Measurements from ENCODE around the gene ATP8A2. TPM values are rescaled to one million over a fixed set of nuclear protein-coding genes. Genes with fewer than 3 reads are reported as not detected.
A peak's percentile ranks its signal among the peaks of the same experiment; 100 is the strongest.

Gene ATP8A2
- total RNA-seq, 4 donors from 2014 or later = 0.29 to 0.65 (median 0.46) TPM

DNA sequence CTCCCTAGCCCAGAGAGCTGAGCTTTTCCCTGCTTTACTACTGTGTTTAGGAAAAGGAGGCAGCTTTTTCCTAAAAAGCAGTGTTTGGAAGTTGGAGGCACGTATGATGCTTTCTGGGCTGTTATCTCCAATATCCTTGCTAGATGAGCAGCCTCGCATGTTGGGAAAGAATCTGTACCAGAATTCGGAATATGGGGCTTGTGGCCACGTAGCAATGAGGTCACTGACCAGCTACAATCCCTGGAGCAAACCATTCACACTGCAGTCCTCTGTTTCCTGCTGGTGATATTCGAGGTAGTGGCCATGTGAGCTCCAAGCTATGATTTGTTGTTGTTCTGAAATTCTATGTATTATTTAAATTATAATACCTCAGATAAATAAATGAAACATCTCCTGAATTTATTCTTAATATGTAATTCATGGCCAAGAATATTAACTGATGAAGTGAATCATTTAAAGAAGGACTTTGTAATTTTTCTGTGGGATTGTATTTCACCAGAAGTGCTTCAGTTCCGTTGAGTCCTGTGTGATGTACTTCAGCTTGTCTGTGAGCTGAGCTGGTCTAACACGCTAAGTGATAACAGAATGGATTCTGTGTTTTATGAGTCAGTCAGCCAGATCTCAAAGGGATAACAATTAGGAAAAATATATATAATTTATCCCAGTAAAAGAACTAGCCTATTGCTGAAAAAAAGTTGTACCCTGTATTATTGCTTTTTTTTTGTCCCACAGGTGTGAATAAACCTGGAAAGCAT, 360.5 kb downstream of the ATP8A2 start:
- WGBS = 49% methylated on average over 7 of the region's 7 CpGs
- no peaks in the 10 kb centered on the region for H3K36me3 ChIP-seq
- DNase-seq (ENCODE audit: extremely low spot score) = no peak
- H3K4me3 ChIP-seq = no peak overlapping the region
- intact Hi-C loops (cut with DNase I) = no loop called here
- H3K27me3 ChIP-seq = no peaks in the 10 kb centered on the region
- no peaks in the 10 kb centered on the region for H3K4me1 ChIP-seq
- no peaks in the 10 kb centered on the region for H3K9me3 ChIP-seq
- no peak for TF ChIP-seq POLR2A (IDR thresholded peaks at IDR 0.05; ENCODE audit: low read depth)
- no peak for TF ChIP-seq CTCF (IDR thresholded peaks at IDR 0.05)
- no peak for TF ChIP-seq EP300 (IDR thresholded peaks at IDR 0.05)
- TF ChIP-seq POLR2AphosphoS5 (IDR thresholded peaks at IDR 0.05) = no peak
- no peak overlapping the region for H3K27ac ChIP-seq (replicated peaks in 1 of 4)

DNA sequence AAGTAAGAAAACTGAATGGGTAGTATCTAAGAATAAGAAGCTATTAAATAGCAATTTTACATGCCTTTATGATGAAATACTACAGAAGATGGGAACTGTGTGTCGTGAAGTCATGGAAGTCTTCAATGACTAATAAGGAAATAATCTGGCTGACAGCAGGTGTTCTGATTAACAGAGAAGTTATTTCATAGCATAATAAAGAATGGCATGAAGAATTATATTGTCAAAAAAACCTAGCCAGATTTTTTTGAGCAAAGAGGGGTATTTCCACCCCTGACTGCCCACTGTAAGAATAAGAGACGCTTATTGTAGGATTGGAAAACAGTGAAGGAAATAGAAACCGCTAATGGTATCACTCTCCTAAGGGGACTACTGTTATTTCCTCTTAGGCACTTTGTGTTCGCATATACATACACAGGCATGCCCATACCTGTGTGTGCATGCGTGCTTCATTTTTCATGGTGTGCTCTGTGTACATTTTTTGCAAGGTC, 361.3 kb downstream of the ATP8A2 start:
- Histone ChIP-seq H3K4me1 (no peaks in the 10 kb centered on the region), H3K27me3 (no peaks in the 10 kb centered on the region), H3K27ac (replicated peaks in 1 of 4) (no peak overlapping the region), H3K4me3 (no peak overlapping the region), H3K9me3 (no peaks in the 10 kb centered on the region), H3K36me3 (no peaks in the 10 kb centered on the region)
- intact Hi-C loops (cut with DNase I) = no loop called here
- TF ChIP-seq POLR2A (IDR thresholded peaks at IDR 0.05; ENCODE audit: low read depth) = no peak
- no peak for TF ChIP-seq POLR2AphosphoS5 (IDR thresholded peaks at IDR 0.05)
- TF ChIP-seq CTCF (IDR thresholded peaks at IDR 0.05) = no peak
- TF ChIP-seq EP300 (IDR thresholded peaks at IDR 0.05) = no peak
- WGBS = 76% methylated on average over 5 of the region's 5 CpGs
- peak; percentile 24 for DNase-seq (ENCODE audit: extremely low spot score)

DNA sequence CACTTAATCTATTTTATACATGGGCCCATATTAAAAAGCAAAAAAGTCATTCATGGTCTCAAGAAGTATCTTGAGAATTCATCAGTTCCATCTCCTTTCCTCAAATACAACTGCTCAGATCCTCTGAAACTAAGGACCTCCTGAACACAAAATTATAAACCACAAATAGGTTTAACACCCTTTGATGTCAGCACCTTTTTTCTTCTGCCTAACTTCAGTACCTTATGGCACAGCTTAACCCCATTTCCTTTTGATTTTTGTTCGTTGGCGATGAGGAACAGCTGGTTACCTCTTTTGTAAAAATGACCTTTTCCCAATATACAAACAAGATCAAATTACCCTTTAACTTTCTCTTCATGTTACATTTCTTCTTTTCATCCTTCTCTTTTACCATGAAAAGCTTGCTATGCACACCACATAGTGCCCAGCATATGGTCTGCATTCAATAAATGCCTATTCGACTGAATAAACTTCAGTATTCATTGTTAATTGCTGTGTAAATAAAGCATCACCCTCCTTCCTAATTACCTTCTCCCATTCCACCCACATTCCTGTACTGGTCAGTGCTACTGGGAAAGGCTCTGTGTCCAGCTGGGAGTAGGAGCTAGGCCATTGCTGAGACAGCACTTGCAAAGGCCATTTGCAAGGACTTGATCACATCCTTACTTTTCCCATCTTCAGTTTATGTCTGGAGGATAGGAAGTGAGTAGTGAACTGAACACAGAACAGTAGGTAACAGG, 362.1 kb downstream of the ATP8A2 start:
- 66% methylated on average over 3 of the region's 3 CpGs for WGBS
- Histone ChIP-seq H3K4me1 (no peaks in the 10 kb centered on the region), H3K9me3 (no peaks in the 10 kb centered on the region), H3K36me3 (no peaks in the 10 kb centered on the region), H3K27me3 (no peaks in the 10 kb centered on the region), H3K4me3 (no peak overlapping the region), H3K27ac (replicated peaks in 1 of 4) (no peak overlapping the region)
- no peak for TF ChIP-seq POLR2A (IDR thresholded peaks at IDR 0.05; ENCODE audit: low read depth)
- no peak for TF ChIP-seq POLR2AphosphoS5 (IDR thresholded peaks at IDR 0.05)
- no peak for TF ChIP-seq CTCF (IDR thresholded peaks at IDR 0.05)
- TF ChIP-seq EP300 (IDR thresholded peaks at IDR 0.05) = no peak
- intact Hi-C loops (cut with DNase I) = no loop called here
- peak; percentile 66 for DNase-seq (ENCODE audit: extremely low spot score)

GRCh38 chr13:25738342-25739196, 366.8 kb downstream of the ATP8A2 start:
- WGBS = 74% methylated on average over 4 of the region's 4 CpGs
- no peaks in the 10 kb centered on the region for H3K27me3 ChIP-seq
- H3K4me3 ChIP-seq = no peak overlapping the region
- peak; percentile 78 for DNase-seq (ENCODE audit: extremely low spot score)
- TF ChIP-seq POLR2A (IDR thresholded peaks at IDR 0.05; ENCODE audit: low read depth) (no peak), CTCF (IDR thresholded peaks at IDR 0.05) (no peak), POLR2AphosphoS5 (IDR thresholded peaks at IDR 0.05) (no peak), EP300 (IDR thresholded peaks at IDR 0.05) (no peak)
- H3K36me3 ChIP-seq = no peaks in the 10 kb centered on the region
- intact Hi-C loops (cut with DNase I) = no loop called here
- H3K27ac ChIP-seq (replicated peaks in 1 of 4) = no peak overlapping the region
- no peaks in the 10 kb centered on the region for H3K9me3 ChIP-seq
- no peaks in the 10 kb centered on the region for H3K4me1 ChIP-seq
